Measurements from ENCODE around the gene C20orf204.

Gene C20orf204

DNA sequence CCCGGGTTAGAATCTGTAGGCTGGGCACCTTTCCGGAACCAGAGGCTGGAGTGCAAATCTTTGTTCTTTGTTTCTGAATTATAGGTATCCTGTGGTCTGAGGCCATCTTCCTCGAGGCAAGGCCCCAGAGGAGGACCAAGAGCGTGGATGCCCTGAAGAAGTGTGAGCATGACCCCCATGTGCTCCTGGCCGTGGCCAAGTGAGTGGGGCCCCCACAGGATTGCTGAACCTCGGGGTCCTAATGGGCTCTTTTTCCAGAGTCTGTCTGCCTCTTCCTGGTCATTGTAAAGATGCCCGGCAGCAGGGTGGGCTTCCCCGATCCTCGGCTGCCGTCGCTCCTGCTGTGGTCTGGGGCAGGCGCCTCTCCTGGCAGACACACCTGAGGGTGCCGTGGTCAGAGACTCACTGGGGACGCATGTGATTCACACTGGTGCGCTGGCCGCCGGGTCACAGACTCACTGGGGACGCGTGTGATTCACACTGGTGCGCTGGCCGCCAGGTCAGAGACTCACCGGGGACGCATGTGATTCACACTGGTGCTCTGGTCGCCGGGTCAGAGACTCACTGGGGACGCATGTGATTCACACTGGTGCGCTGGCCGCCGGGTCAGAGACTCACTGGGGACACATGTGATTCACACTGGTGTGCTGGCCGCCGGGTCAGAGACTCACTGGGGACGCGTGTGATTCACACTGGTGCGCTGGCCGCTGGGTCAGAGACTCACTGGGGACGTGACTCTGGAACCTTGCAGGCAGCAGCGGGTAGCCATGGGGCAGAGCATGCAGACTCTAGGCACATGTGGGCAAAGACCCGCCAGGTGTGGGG is 6.5 kb upstream of the C20orf204 start:
- no peak for DNase-seq (ENCODE audit: extremely low read depth, low read depth)
- TF ChIP-seq, protein P1, sequence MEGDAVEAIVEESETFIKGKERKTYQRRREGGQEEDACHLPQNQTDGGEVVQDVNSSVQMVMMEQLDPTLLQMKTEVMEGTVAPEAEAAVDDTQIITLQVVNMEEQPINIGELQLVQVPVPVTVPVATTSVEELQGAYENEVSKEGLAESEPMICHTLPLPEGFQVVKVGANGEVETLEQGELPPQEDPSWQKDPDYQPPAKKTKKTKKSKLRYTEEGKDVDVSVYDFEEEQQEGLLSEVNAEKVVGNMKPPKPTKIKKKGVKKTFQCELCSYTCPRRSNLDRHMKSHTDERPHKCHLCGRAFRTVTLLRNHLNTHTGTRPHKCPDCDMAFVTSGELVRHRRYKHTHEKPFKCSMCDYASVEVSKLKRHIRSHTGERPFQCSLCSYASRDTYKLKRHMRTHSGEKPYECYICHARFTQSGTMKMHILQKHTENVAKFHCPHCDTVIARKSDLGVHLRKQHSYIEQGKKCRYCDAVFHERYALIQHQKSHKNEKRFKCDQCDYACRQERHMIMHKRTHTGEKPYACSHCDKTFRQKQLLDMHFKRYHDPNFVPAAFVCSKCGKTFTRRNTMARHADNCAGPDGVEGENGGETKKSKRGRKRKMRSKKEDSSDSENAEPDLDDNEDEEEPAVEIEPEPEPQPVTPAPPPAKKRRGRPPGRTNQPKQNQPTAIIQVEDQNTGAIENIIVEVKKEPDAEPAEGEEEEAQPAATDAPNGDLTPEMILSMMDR (IDR thresholded peaks at IDR 0.05; ENCODE audit: low read depth, low read length) = no peak

DNA sequence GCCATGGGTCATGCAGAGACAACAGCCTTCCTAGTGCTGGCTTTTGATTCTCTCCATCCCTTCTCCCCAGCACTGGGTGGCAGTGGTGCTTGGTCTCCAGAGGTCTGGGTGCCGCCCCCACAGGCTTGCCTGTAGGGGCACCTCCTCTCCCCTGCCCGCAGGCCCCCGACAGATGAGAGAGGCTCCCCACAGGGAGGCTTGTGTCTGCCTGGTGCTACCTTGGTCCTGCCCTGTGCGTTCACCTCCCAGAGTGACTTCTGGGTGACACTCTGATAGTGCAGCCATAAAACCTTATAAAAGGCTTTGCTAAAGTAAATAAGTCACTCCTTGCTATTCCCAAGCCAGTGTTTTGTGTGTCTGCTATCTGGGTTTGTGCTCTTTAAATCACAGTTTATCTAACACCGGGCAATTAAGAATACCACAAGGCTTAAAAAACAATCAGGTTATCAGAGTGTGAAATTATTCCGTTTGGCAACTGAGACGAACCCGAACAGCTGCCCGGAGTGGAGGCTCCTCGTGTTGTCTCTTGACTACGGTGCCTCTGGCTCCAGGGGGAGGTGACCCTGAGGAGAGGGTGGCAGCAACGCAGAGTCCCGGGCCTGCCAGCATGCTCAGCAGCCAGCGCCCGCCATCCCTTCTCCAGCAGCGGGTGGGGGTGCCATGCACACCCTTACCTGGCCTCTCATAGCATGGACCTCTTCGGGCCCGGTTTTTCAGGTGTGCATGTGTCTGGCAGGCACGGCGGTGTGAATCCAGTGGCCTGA is 5.4 kb upstream of the C20orf204 start:
- TF ChIP-seq, protein P1 (IDR thresholded peaks at IDR 0.05; ENCODE audit: low read depth, low read length) = no peak
- no peak for DNase-seq (ENCODE audit: extremely low read depth, low read depth)

DNA sequence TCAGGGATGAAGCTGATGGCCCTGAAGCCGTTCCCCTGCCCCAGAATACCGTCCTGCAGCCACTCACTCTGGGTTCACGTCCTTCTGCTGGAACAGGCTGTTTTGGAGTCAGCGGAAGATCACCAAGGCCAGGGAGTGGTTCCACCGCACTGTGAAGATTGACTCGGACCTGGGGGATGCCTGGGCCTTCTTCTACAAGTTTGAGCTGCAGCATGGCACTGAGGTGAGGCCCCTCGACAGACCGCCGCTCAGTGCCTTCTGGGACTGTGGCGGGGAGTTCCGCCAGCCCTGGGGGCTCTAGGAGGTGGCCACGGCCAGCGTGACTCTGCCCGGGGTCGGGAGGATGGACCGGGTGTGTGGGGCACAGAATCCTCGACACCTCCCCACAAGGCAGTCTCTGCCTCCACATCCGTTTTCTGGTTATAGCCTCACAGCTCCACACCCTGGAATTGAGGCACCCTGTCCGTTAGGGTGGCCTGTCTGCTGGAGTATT is 4.1 kb upstream of the C20orf204 start:
- no peak for DNase-seq (ENCODE audit: extremely low read depth, low read depth)
- TF ChIP-seq, protein P1 (IDR thresholded peaks at IDR 0.05; ENCODE audit: low read depth, low read length) = no peak

DNA sequence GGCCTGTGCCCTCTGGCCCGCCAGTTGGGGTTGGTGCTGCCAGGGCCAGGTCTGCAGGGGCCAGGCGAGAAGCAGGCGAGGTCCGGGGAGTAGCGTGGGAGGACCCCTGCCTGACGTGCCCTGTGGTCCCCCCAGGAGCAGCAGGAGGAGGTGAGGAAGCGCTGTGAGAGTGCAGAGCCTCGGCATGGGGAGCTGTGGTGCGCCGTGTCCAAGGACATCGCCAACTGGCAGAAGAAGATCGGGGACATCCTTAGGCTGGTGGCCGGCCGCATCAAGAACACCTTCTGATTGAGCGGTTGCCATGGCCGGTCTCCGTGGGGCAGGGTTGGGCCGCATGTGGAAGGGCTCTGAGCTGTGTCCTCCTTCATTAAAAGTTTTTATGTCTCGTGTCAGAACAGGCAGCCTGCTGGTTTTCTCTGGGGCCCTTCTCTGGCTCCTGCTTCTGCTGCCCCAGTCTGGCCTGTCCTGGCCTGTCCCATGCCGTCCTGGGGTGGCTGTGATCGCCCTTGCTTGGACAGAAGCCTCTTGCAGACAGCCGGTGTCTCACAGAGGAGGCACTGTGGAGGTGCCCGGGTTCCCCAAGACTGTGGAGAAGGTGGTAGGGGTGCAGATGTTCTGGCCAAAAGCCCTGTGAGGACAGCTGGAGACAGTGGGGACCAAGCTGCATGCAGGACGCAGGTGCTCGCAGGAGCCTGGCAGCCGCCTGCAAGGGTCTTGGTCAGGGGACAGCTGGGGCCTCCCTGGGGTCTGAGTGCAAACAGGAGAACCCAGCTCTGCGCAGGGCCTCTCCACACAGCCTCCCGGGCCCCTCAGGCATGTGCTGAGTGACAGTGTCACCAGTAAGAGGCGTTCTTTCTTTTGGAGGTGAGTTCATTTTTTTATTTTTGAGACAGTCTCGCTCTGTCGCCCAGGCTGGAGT is 3.0 kb upstream of the C20orf204 start:
- DNase-seq (ENCODE audit: extremely low read depth, low read depth) = no peak
- TF ChIP-seq, protein P1 (IDR thresholded peaks at IDR 0.05; ENCODE audit: low read depth, low read length) = no peak

DNA sequence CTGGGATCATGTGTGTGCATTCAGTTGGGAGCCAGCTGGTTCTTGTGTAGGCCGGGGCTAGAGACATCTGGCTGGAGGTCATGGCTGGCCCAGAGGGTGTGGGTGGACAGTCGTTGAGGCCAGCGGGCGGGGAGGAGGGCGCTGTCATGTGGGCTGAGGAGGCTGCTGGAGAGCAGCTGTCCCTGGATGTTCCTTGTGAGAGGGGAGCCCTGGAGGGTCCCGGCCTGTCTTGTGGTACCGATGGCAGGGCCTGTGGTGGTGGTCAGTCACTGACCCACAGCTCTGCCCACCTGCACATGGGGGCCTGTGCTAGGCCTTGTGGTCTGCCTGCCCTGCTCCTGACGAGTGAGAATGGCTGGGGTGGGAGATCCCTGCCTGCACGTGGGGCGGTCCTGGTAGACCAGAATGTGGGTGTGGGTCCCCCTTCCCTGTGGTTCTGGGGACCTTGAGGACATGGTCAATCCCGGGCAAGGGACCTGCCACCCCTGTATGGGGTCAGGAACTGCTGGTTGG is 1.9 kb upstream of the C20orf204 start:
- DNase-seq (ENCODE audit: extremely low read depth, low read depth) = no peak

More for the DNA sequence above, 1.9 kb upstream of the C20orf204 start:
- TF ChIP-seq, protein P1 (IDR thresholded peaks at IDR 0.05; ENCODE audit: low read depth, low read length) = no peak
